SK-N-SH (cell line): ENCODE results near the gene STAMBP. TPM values are rescaled to one million over a fixed set of nuclear protein-coding genes. Genes with fewer than 3 reads are reported as not detected.

ENCODE experiments used
- CTCF ChIA-PET: fragments of 300-600, 350-600 bp; formaldehyde crosslinking; extraction: SDS; loops from one replicate; lab custom pipeline; 2021; lab: Yijun Ruan, JAX
- POLR2A ChIA-PET: fragments of 350-600 bp; sonication (Branson Sonifier 250); formaldehyde crosslinking; extraction: SDS; loops from one replicate; lab custom pipeline; 2020; ENCODE audit warnings: antibody characterized with exemption, inconsistent platforms; lab: Yijun Ruan, JAX
- DNase-seq: peaks from one replicate; pipeline ENCODE4 v3.0.0; 2012
- H2AFZ ChIP-seq: fragments of 200-600 bp; sonication (generic); 2 replicates; pipeline ENCODE4 v1.8.1; 2016; ENCODE audit warnings: antibody characterized with exemption, mild to moderate bottlenecking, low read depth
- H3F3A ChIP-seq: fragments of 200-600 bp; sonication (generic); replicated peaks from 2 replicates; pipeline ENCODE3; 2016; ENCODE audit warnings: antibody characterized with exemption, mild to moderate bottlenecking; ENCODE audit not compliant: insufficient read depth
- H3K27ac ChIP-seq, 2 experiments: fragments of 200-500 bp in 1 of 2; fragments of 200-600 bp in 1 of 2; sonication (Bioruptor generic) in 1 of 2; sonication (generic), shearing (Covaris generic) in 1 of 2; 2 replicates each; pipeline versions ENCODE4 v1.5.1 to v1.6.1; 2014 to 2016; ENCODE audit warnings: low read depth in 2 of 2, inconsistent platforms in 1 of 2, low read length in 1 of 2, mild to moderate bottlenecking in 1 of 2, mixed read lengths in 1 of 2
- H3K27me3 ChIP-seq: fragments of 200-600 bp; sonication (generic), shearing (Covaris generic); 2 replicates; pipeline ENCODE4 v1.6.1; 2016; ENCODE audit warnings: mixed run types; ENCODE audit not compliant: insufficient read depth
- H3K36me3 ChIP-seq, 2 experiments: fragments of 200-500 bp in 1 of 2; fragments of 200-600 bp in 1 of 2; sonication (Bioruptor generic) in 1 of 2; sonication (generic) in 1 of 2; replicated peaks in 1 of 2; 2 replicates each; pipeline versions ENCODE3 to v1.5.1; 2014 to 2016; ENCODE audit warnings: low read length in 1 of 2, mild to moderate bottlenecking in 1 of 2; ENCODE audit not compliant: insufficient read depth in 2 of 2, control insufficient read depth in 1 of 2
- H3K4me1 ChIP-seq, 2 experiments: fragments of 200-500 bp in 1 of 2; fragments of 200-600 bp in 1 of 2; sonication (Bioruptor generic) in 1 of 2; sonication (generic), shearing (Covaris generic) in 1 of 2; 2 replicates each; pipeline versions ENCODE4 v1.5.1 to v1.6.1; 2014 to 2016; ENCODE audit warnings: low read depth in 1 of 2, low read length in 1 of 2, mixed run types in 1 of 2; ENCODE audit not compliant: insufficient read depth in 2 of 2, control insufficient read depth in 1 of 2
- H3K4me2 ChIP-seq: fragments of 200-600 bp; sonication (generic), shearing (Covaris generic); 2 replicates; pipeline ENCODE4 v1.6.1; 2017; ENCODE audit warnings: mixed run types
- H3K4me3 ChIP-seq, 2 experiments: fragments of 200-500 bp in 1 of 2; fragments of 200-600 bp in 1 of 2; sonication (Bioruptor generic) in 1 of 2; sonication (generic), shearing (Covaris generic) in 1 of 2; 2 replicates each; pipeline versions ENCODE4 v1.5.1 to v1.8.1; 2014 to 2016; ENCODE audit warnings: low read depth in 2 of 2, inconsistent platforms in 1 of 2, low read length in 1 of 2, mild to moderate bottlenecking in 1 of 2, mixed read lengths in 1 of 2, moderate library complexity in 1 of 2
- H3K79me2 ChIP-seq: fragments of 200-600 bp; sonication (generic); 2 replicates; pipeline ENCODE4 v1.8.1; 2017; ENCODE audit warnings: mild to moderate bottlenecking; ENCODE audit not compliant: insufficient read depth
- H3K9ac ChIP-seq: fragments of 200-600 bp; sonication (generic); 2 replicates; pipeline ENCODE4 v1.6.1; 2017; ENCODE audit warnings: mixed run types
- H3K9me2 ChIP-seq: fragments of 200-600 bp; sonication (generic); 2 replicates; pipeline ENCODE4 v1.6.1; 2017; ENCODE audit warnings: mixed run types
- H3K9me3 ChIP-seq: fragments of 200-600 bp; sonication (generic); 2 replicates; pipeline ENCODE4 v1.6.1; 2017; ENCODE audit warnings: mixed run types, mild to moderate bottlenecking, moderate library complexity
- H4K20me1 ChIP-seq: fragments of 200-600 bp; sonication (generic); 2 replicates; pipeline ENCODE4 v1.6.1; 2017; ENCODE audit warnings: mild to moderate bottlenecking, mixed run types; ENCODE audit not compliant: insufficient read depth
- GABPA ChIP-seq: IDR thresholded peaks from 2 replicates; pipeline ENCODE4 v1.4.0; 2012; ENCODE audit warnings: low read depth, mild to moderate bottlenecking
- IRF3 ChIP-seq: fragments of 150-350 bp; IDR thresholded peaks from 2 replicates; pipeline ENCODE4 v1.6.1; 2016; ENCODE audit warnings: mild to moderate bottlenecking, low read depth, low read length
- MAX ChIP-seq: IDR thresholded peaks from 2 replicates; pipeline ENCODE4 v1.4.0; 2012; ENCODE audit warnings: low read depth
- MXI1 ChIP-seq: IDR thresholded peaks from 2 replicates; pipeline ENCODE4 v1.6.1; 2012; ENCODE audit warnings: mild to moderate bottlenecking, low read depth, low read length, improper control_type of control experiment
- NFIC ChIP-seq: IDR thresholded peaks from 2 replicates; pipeline ENCODE4 v1.4.0; 2012; ENCODE audit warnings: borderline replicate concordance
- PBX3 ChIP-seq: IDR thresholded peaks from 2 replicates; pipeline ENCODE4; 2012
- POLR2AphosphoS5 ChIP-seq: IDR thresholded peaks from 2 replicates; pipeline ENCODE4 v1.6.1; 2012; ENCODE audit warnings: low read depth, low read length
- RXRA ChIP-seq: IDR thresholded peaks from 2 replicates; pipeline ENCODE4 v1.4.0; 2012; ENCODE audit warnings: low read depth, mild to moderate bottlenecking, borderline replicate concordance
- SMC3 ChIP-seq: IDR thresholded peaks from 2 replicates; pipeline ENCODE4 v1.6.1; 2012; ENCODE audit warnings: low read depth, low read length, improper control_type of control experiment
- USF2 ChIP-seq: fragments of 150-350 bp; IDR thresholded peaks from 2 replicates; pipeline ENCODE4 v1.6.1; 2017; ENCODE audit warnings: antibody characterized with exemption, low read length, low read depth, borderline replicate concordance
- YY1 ChIP-seq: IDR thresholded peaks from 2 replicates; pipeline ENCODE4 v1.4.0; 2012; ENCODE audit warnings: low read depth, mild to moderate bottlenecking
- ZBTB33 ChIP-seq: IDR thresholded peaks from 2 replicates; pipeline ENCODE4 v1.4.0; 2012; ENCODE audit warnings: low read depth, borderline replicate concordance
- WGBS: methylation state at CpG from one replicate; pipeline ENCODE4 v1.1.6; 2017; ENCODE audit warnings: low lambda C conversion rate; 5-methylcytosine and 5-hydroxymethylcytosine counted together
- polyA plus RNA-seq, 3 experiments: library from polyadenylated mRNA; depleted of rRNA; stranded (reverse); fragments of >200 nt; gene quantifications; 2 replicates each; pipeline ENCODE4 v1.2.3, GENCODE V29; 2012

STAMBP gene
- polyA plus RNA-seq, 1 of the 3 experiments (the other 2 are of a cell fraction): 42.2 TPM

GRCh38 chr2:73901143-73901542 is 72.4 kb downstream of the STAMBP start:
- H3K9me2 ChIP-seq: 0 out of 2 replicates have a peak, but pooled peaks cover 3% of the 10 kb centered on the region
- H3K27me3 ChIP-seq: no peaks in the 10 kb centered on the region; the same call in 1 of the 2 replicates
- H3F3A ChIP-seq: no peaks in the 10 kb centered on the region
- no peak for DNase-seq
- ChIA-PET POLR2A (no interaction called here), CTCF (no interaction called here)
- no peaks in the 10 kb centered on the region for H4K20me1 ChIP-seq
- TF ChIP-seq MXI1 (no peak), USF2 (no peak), SMC3 (no peak)
- 84% methylated on average over 10 of the region's 10 CpGs for WGBS
- H3K4me3 ChIP-seq: no peak overlapping the region
- H3K9me3 ChIP-seq: no peaks in the 10 kb centered on the region
- H3K36me3 ChIP-seq: no peaks in the 10 kb centered on the region
- H3K79me2 ChIP-seq: no peaks in the 10 kb centered on the region
- H3K27ac ChIP-seq: no peak overlapping the region
- H2AFZ ChIP-seq: no peak overlapping the region
- no peaks in the 10 kb centered on the region for H3K4me1 ChIP-seq
- no peak overlapping the region for H3K4me2 ChIP-seq
- no peak overlapping the region for H3K9ac ChIP-seq

- ChIA-PET CTCF (interaction anchor here (0.7 kb wide), 1 partner anchor 218 kb away, joined by 3 read pairs; no protein-coding TSS in a partner anchor), POLR2A (no interaction called here)
- H2AFZ ChIP-seq: no peak overlapping the region
- H3K36me3 ChIP-seq: no peaks in the 10 kb centered on the region
- no peak for DNase-seq
- no peak overlapping the region for H3K4me3 ChIP-seq
- H3F3A ChIP-seq: no peaks in the 10 kb centered on the region
- 0 out of 2 replicates have a peak, but pooled peaks cover 3% of the 10 kb centered on the region for H3K9me2 ChIP-seq
- no peaks in the 10 kb centered on the region for H3K4me1 ChIP-seq
- no peak overlapping the region for H3K27ac ChIP-seq
- WGBS: 53% methylated on average over 4 of the region's 4 CpGs
- TF ChIP-seq PBX3: no peak
- no peaks in the 10 kb centered on the region for H4K20me1 ChIP-seq
- H3K79me2 ChIP-seq: no peaks in the 10 kb centered on the region
- H3K27me3 ChIP-seq: no peaks in the 10 kb centered on the region; the same call in 1 of the 2 replicates
- H3K9ac ChIP-seq: no peak overlapping the region
- no peaks in the 10 kb centered on the region for H3K9me3 ChIP-seq
- H3K4me2 ChIP-seq: no peak overlapping the region
Measured at GRCh38 chr2:73902284-73902683, 73.5 kb downstream of the STAMBP start.

GRCh38 chr2:73903313-73903712 is 74.6 kb downstream of the STAMBP start:
- Histone ChIP-seq H3K36me3 (no peaks in the 10 kb centered on the region), H3K4me3 (no peak overlapping the region), H3K27me3 (no peaks in the 10 kb centered on the region; the same call in 1 of the 2 replicates), H3F3A (no peaks in the 10 kb centered on the region), H3K9ac (no peak overlapping the region), H4K20me1 (no peaks in the 10 kb centered on the region), H3K9me2 (0 out of 2 replicates have a peak, but pooled peaks cover 3% of the 10 kb centered on the region), H3K9me3 (no peaks in the 10 kb centered on the region), H3K4me2 (no peak overlapping the region), H3K27ac (no peak overlapping the region), H2AFZ (no peak overlapping the region), H3K79me2 (no peaks in the 10 kb centered on the region), H3K4me1 (no peaks in the 10 kb centered on the region; a peak in 1 of 4 replicates)
- POLR2A ChIA-PET: no interaction called here
- no peak for TF ChIP-seq IRF3
- no peak for TF ChIP-seq GABPA
- TF ChIP-seq USF2: no peak
- TF ChIP-seq MAX: no peak
- TF ChIP-seq ZBTB33: no peak
- TF ChIP-seq POLR2AphosphoS5: no peak
- TF ChIP-seq YY1: no peak
- no peak for TF ChIP-seq RXRA
- TF ChIP-seq NFIC: no peak
- no peak for TF ChIP-seq MXI1
- CTCF ChIA-PET: interaction anchor here (0.7 kb wide), 1 partner anchor 217 kb away, joined by 3 read pairs; no protein-coding TSS in a partner anchor
- no peak for DNase-seq
- WGBS: 69% methylated on average over 4 of the region's 4 CpGs
